Liver (tissue), 9 donors: ENCODE results near the gene C19orf81. TPM values are rescaled to one million over a fixed set of nuclear protein-coding genes. Genes with fewer than 3 reads are reported as not detected.

Experiments used
- DNase-seq: peaks from one replicate; pipeline ENCODE4 v3.0.0-alpha.2; 2017; ENCODE audit warnings: low spot score
- H3K27ac ChIP-seq, 2 donors: one replicate each; pipeline ENCODE4 v1.7.0; 2013; ENCODE audit warnings: inconsistent platforms in 2 of 2, low read length in 2 of 2, control low read depth in 1 of 2, low read depth in 1 of 2, mild to moderate bottlenecking in 1 of 2
- H3K27me3 ChIP-seq, 4 donors: one replicate each; pipeline versions ENCODE4 v1.6.1 to v1.7.0; 2013; ENCODE audit warnings: low read length in 3 of 4, inconsistent platforms in 1 of 4, mild to moderate bottlenecking in 1 of 4, moderate library complexity in 1 of 4; ENCODE audit not compliant: control insufficient read depth in 4 of 4, insufficient read depth in 4 of 4
- H3K36me3 ChIP-seq, 4 donors: one replicate each; pipeline versions ENCODE4 v1.6.1 to v1.7.0; 2013; ENCODE audit warnings: low read length in 3 of 4, mild to moderate bottlenecking in 3 of 4, low read depth in 1 of 4, moderate library complexity in 1 of 4; ENCODE audit not compliant: control insufficient read depth in 4 of 4, insufficient read depth in 3 of 4
- H3K4me1 ChIP-seq, 4 donors: one replicate each; pipeline versions ENCODE4 v1.6.1 to v1.7.0; 2013; ENCODE audit warnings: low read length in 3 of 4, mild to moderate bottlenecking in 3 of 4, moderate library complexity in 1 of 4; ENCODE audit not compliant: control insufficient read depth in 4 of 4, insufficient read depth in 4 of 4
- H3K4me3 ChIP-seq, 3 donors: one replicate each; pipeline versions ENCODE4 v1.6.1 to v1.7.0; 2013; ENCODE audit warnings: low read length in 3 of 3, control low read depth in 1 of 3, low read depth in 1 of 3, mild to moderate bottlenecking in 1 of 3
- H3K9ac ChIP-seq, 2 donors: one replicate each; pipeline ENCODE4 v1.7.0; 2013; ENCODE audit warnings: low read length in 2 of 2, mild to moderate bottlenecking in 2 of 2, moderate library complexity in 2 of 2, control low read depth in 1 of 2, low read depth in 1 of 2
- H3K9me3 ChIP-seq, 4 donors: one replicate each; pipeline versions ENCODE4 v1.6.1 to v1.7.0; 2013; ENCODE audit warnings: low read length in 3 of 4; ENCODE audit not compliant: control insufficient read depth in 4 of 4
- ATF3 ChIP-seq: IDR thresholded peaks from 2 replicates; pipeline ENCODE4 v1.6.1; 2016; ENCODE audit warnings: antibody characterized with exemption
- CTCF ChIP-seq: fragments of 150-350 bp; IDR thresholded peaks from 2 replicates; pipeline ENCODE4 v1.5.1; 2017; ENCODE audit warnings: improper control_type of control experiment, low read depth, low read length; ENCODE audit not compliant: missing input control
- EGR1 ChIP-seq, 2 donors: IDR thresholded peaks; 2 replicates each; pipeline ENCODE4 v1.6.1; 2016 to 2018; ENCODE audit warnings: antibody characterized with exemption in 2 of 2, low read depth in 2 of 2
- FOXA1 ChIP-seq: IDR thresholded peaks from 2 replicates; pipeline ENCODE4 v1.6.1; 2016; ENCODE audit warnings: antibody characterized with exemption
- FOXA2 ChIP-seq: IDR thresholded peaks from 2 replicates; pipeline ENCODE4 v1.6.1; 2016; ENCODE audit warnings: antibody characterized with exemption
- GABPA ChIP-seq, 2 donors: IDR thresholded peaks in 1 of 2; conservative IDR thresholded peaks in 1 of 2; 2 replicates each; pipeline ENCODE4 v1.6.1; 2016; ENCODE audit warnings: antibody characterized with exemption in 2 of 2, mild to moderate bottlenecking in 1 of 2, moderate library complexity in 1 of 2
- HNF4A ChIP-seq, 2 donors: conservative IDR thresholded peaks; 2 replicates each; pipeline ENCODE4 v1.6.1; 2016; ENCODE audit warnings: antibody characterized with exemption in 2 of 2, mild to moderate bottlenecking in 2 of 2
- HNF4G ChIP-seq: IDR thresholded peaks from 2 replicates; pipeline ENCODE4 v1.6.1; 2016; ENCODE audit warnings: antibody characterized with exemption
- JUND ChIP-seq, 2 donors: IDR thresholded peaks; 2 replicates each; pipeline ENCODE4 v1.6.1; 2016; ENCODE audit warnings: antibody characterized with exemption in 2 of 2
- MAX ChIP-seq: IDR thresholded peaks from 2 replicates; pipeline ENCODE4 v1.6.1; 2016; ENCODE audit warnings: antibody characterized with exemption
- NR2F2 ChIP-seq: IDR thresholded peaks from 2 replicates; pipeline ENCODE4 v1.6.1; 2016; ENCODE audit warnings: antibody characterized with exemption
- RAD21 ChIP-seq, 2 donors: IDR thresholded peaks; 2 replicates each; pipeline ENCODE4 v1.6.1; 2016; ENCODE audit warnings: antibody characterized with exemption in 2 of 2, mild to moderate bottlenecking in 2 of 2
- REST ChIP-seq: IDR thresholded peaks from 2 replicates; pipeline ENCODE4 v1.6.1; 2016; ENCODE audit warnings: antibody characterized with exemption, mild to moderate bottlenecking
- RXRA ChIP-seq, 2 donors: IDR thresholded peaks; 2 replicates each; pipeline ENCODE4 v1.6.1; 2017 to 2018; ENCODE audit warnings: antibody characterized with exemption in 2 of 2, mild to moderate bottlenecking in 1 of 2
- SP1 ChIP-seq: IDR thresholded peaks from 2 replicates; pipeline ENCODE4 v1.6.1; 2018; ENCODE audit warnings: antibody characterized with exemption, mild to moderate bottlenecking
- TAF1 ChIP-seq: conservative IDR thresholded peaks from 2 replicates; pipeline ENCODE4 v1.6.1; 2016; ENCODE audit warnings: antibody characterized with exemption, mild to moderate bottlenecking
- YY1 ChIP-seq: IDR thresholded peaks from 2 replicates; pipeline ENCODE4 v1.6.1; 2016; ENCODE audit warnings: antibody characterized with exemption, mild to moderate bottlenecking
- ZBTB33 ChIP-seq: IDR thresholded peaks from 2 replicates; pipeline ENCODE4 v1.6.1; 2016; ENCODE audit warnings: antibody characterized with exemption
- WGBS: extraction: QIAGEN DNeasy Blood & Tissue Kit; methylation state at CpG from one replicate; pipeline ENCODE4 v1.1.7; 2013; 5-methylcytosine and 5-hydroxymethylcytosine counted together
- polyA plus RNA-seq, 2 donors: library from polyadenylated mRNA; stranded (reverse) in 1 of 2; unstranded in 1 of 2; fragments of 200-250 nt in 1 of 2; fragments of >200 nt in 1 of 2; fragmentation: Nextera tagmentation in 1 of 2; extraction: Ambion mirVana in 1 of 2; gene quantifications; one replicate each; pipeline versions ENCODE4 v1.2.1 to v1.2.3, GENCODE V29; 2013 to 2015
- total RNA-seq, 2 donors: library from RNA; depleted of rRNA; stranded (reverse); fragments of >200 nt; gene quantifications; one replicate each; pipeline ENCODE4 v1.2.3, GENCODE V29; 2014
- donor health status: healthy.
- donor health status: healthy.
- donor health status: healthy.
- donor health status: healthy.
- donor health status: healthy.

The C19orf81 gene
- total and polyA plus RNA-seq, 4 donors: not detected

DNA sequence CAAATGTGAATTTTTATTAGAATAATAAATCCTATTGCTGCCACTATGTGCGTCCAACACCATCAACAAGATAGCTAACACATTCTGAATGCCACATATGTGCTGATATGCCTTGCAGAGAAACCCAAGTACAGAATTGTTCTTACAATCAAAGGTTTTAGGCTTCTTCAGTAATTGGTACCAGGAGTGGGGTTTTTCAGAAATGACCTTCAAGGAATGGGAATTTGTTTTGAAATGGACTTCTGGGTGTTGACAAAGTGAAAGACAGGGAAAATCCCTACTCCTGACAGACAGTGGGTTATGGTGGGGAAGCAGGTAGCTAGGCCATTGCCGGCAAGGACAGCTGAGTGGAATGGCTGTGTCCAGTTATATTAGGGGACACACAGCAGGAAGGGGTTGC, 15.3 kb upstream of the C19orf81 start:
- no peaks in the 10 kb centered on the region for H3K36me3 ChIP-seq
- H3K27me3 ChIP-seq: peaks cover 0 to 5% (median 2%) of the 10 kb centered on the region in 4 donors
- H3K9ac ChIP-seq: no peak overlapping the region
- no peak overlapping the region for H3K4me3 ChIP-seq
- no peak for DNase-seq
- H3K27ac ChIP-seq: no peak overlapping the region
- no peaks in the 10 kb centered on the region for H3K4me1 ChIP-seq
- TF ChIP-seq YY1: no peak
- no peak for TF ChIP-seq ZBTB33
- no peak for TF ChIP-seq GABPA (IDR thresholded peaks at IDR 0.05 in 1 of 2, conservative IDR thresholded peaks at IDR 0.05 in 1 of 2)
- WGBS: 90% methylated on average over 2 of the region's 2 CpGs
- peaks cover 4 to 21% (median 13%) of the 10 kb centered on the region in 4 donors for H3K9me3 ChIP-seq

- no peak overlapping the region for H3K9ac ChIP-seq
Observed at GRCh38 chr19:50636317-50637085, 12.7 kb upstream of the C19orf81 start.

More at GRCh38 chr19:50636317-50637085, 12.7 kb upstream of the C19orf81 start:
- Histone ChIP-seq H3K36me3 (no peaks in the 10 kb centered on the region), H3K27ac (no peak overlapping the region), H3K4me3 (no peak overlapping the region), H3K4me1 (no peaks in the 10 kb centered on the region), H3K27me3 (peaks cover 0 to 5% (median 2%) of the 10 kb centered on the region in 4 donors), H3K9me3 (peaks cover 4 to 21% (median 13%) of the 10 kb centered on the region in 4 donors)
- TF ChIP-seq NR2F2 (no peak), JUND (IDR thresholded peaks at IDR 0.05) (no peak), FOXA1 (no peak), HNF4G (no peak), YY1 (no peak), TAF1 (no peak), REST (no peak), ZBTB33 (no peak), ATF3 (no peak), EGR1 (IDR thresholded peaks at IDR 0.05; ENCODE audit: low read depth in 2 of 2) (no peak), CTCF (no peak), HNF4A (conservative IDR thresholded peaks at IDR 0.05) (no peak), MAX (no peak), FOXA2 (no peak), SP1 (no peak), RAD21 (IDR thresholded peaks at IDR 0.05) (no peak), GABPA (IDR thresholded peaks at IDR 0.05 in 1 of 2, conservative IDR thresholded peaks at IDR 0.05 in 1 of 2) (no peak), RXRA (IDR thresholded peaks at IDR 0.05) (no peak)
- no peak for DNase-seq
- WGBS: 70% methylated on average over 5 of the region's 5 CpGs
